ENCODE data around the gene USP25.

USP25 gene

DNA sequence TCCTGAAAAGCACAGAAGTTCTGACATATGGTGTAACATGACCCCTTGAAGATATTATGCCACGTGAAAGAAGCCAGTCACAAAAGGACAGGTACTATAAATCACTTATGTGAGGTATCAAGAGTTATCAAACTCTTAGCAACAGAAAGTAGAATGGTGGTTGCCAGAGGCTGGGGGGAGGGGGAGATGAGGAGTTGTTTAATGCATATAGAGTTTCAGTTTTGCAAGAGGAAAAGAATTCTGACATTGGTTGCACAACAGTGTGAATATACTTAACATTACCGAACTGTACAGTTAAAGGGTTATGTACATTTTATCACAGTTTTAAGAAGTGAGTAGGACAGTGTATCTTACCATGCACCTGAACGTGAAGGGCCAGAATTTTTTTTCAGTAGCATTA, 80.0 kb downstream of the USP25 start:
- no peak for DNase-seq (ENCODE audit: low spot score)

DNA sequence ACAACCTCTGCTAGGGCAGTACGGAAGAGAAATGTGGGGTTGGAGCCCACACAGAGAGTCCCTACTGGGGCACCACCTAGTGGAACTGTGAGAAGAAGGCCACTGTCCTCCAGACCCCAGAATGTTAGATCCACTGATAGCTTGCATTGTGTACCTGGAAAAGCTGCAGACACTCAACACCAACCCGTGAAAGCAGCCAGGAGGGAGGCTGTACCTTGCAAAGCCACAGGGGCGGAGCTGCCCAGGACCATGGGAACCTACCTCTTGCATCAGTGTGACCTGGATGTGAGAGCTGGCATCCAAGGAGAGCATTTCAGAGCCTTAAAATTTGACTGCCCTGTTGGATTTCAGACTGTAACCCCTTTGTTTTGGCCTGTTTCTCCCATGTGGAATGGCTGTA, 85.5 kb downstream of the USP25 start:
- no peak for DNase-seq (ENCODE audit: low spot score)

DNA sequence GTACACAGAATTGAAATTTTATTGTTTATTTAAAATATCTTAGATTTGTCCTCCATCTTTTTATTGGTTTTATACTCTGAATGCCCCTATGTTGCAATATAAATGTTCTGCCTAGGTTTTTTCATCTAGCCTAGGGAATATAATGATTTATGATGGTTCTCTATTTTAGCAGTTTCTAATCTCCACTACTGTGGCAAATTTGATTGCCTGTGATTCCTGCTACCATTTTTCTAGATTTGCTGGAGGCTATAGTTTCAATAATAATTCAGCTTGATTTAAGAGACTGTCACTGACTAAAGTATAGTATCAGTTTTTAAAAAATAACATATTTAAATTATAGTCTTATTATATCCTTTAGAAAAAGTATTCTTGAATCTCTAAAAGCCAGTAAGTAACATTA, 90.5 kb downstream of the USP25 start:
- DNase-seq (ENCODE audit: low spot score): no peak

DNA sequence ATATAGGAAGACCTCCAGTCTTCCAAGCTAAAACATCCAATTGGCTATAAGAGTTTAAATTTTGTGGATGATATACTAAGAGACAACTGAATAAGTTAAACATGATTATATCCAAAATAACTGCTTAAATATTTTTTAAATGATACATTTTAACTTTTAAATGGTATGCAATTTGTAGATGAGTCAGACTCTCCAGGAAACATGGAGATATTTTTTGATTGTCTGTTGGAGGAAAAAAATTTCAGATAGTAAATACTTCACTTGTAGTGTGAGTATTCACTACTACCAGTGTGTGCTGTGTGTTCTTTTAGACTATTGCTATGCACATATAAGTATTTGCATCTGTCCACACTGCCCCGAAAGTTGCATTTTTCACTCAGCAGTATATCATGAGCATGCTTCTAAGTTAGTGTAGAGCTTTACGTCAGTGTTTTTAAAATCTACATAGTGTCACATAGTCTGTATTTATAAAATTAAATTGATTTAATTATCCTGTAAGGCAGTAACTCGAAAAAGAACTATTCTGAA, 91.1 kb downstream of the USP25 start:
- DNase-seq (ENCODE audit: low spot score): no peak

DNA sequence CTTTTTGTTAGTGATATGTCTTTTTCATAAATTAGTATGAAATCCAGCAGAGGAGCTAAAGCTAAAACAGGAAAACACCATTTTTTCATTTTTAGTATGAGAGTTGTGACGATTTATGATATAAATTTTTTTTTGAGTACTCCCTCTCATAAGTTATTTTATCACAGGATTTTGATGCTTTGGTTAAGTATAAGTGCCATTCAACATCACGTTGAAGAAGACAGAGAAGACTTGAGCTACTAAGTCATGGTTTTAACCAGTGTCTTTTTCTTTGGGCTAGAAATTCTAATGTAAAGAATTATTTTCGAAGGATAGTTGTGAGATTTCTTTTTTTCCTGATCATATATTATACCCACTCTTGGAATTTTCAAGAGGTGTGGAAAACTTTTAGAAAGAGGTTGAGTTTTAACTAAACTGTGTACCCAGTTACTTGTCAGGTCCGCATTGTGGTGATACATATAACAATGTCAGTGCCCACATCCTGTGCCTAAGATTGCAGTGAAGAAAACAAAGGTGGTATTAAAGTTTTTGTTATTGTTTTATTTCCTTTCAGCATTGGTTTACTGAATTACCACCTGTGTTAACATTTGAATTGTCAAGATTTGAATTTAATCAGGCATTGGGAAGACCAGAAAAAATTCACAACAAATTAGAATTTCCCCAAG, 93.8 kb downstream of the USP25 start:
- no peak for DNase-seq (ENCODE audit: low spot score)

DNA sequence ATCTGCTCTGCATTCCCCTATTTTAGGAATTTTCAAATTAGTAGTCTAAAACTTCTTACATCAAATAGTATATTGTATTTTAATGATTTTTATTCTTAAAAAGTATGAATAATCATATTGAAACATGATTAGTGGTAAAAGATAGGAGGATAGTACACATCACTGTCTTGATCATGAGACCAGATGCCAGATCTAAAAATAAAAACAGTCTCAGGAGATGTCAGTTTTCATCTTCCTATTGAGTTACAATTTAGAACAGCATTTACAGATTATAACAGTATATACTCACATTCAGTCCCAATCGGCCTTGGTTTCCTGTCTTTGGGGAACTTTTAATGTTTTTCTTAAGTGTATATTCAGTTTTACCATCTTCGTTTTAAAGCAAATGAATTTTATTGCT, 95.9 kb downstream of the USP25 start:
- DNase-seq (ENCODE audit: low spot score): no peak

DNA sequence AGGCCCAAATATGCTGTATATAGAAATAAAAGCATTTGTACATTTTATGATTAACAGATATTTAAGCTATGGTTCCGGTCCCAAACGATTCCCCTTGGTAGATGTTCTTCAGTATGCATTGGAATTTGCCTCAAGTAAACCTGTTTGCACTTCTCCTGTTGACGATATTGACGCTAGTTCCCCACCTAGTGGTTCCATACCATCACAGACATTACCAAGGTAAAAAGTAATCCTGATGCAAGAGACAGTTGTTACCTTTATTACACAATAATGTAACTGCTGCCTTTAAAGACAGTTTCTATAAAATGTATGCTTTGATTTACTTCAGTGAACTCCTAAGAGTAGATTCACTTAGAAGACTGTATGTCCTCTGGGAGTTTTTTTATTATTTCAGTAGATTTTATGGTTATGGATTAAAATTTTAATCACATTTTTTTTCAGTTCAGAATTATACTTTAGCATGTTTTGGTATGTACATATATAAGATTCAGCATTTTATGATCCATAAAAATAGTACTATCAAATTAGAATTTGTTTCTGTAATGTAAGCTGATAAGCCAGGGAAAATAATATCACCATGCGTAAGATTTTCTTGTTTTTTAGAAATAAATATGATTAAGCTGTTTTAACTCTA, 96.5 kb downstream of the USP25 start:
- DNase-seq (ENCODE audit: low spot score): peak; percentile 8

DNA sequence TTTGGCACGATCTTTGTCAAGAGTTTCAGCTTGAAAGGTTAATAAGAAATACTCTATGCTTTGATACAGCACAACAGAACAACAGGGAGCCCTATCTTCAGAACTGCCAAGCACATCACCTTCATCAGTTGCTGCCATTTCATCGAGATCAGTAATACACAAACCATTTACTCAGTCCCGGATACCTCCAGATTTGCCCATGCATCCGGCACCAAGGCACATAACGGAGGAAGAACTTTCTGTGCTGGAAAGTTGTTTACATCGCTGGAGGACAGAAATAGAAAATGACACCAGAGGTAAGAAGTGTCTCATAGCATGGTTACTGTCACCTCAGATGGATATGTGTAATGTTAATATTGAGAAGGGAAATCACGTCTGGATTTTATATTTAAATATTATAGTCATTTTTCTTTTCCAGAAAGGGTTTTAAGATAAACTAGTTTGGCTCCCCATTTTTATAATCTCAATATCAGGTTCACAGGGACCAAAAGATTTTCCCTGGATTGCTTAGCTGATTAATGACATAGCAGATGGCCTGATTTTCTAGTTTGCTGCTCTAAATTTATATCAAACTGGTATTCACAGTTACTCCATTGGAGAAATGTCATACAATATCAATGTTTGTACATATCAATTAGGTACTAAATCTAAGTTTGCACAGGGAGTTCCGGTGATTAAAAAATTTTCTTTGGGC, 97.3 kb downstream of the USP25 start:
- no peak for DNase-seq (ENCODE audit: low spot score)

DNA sequence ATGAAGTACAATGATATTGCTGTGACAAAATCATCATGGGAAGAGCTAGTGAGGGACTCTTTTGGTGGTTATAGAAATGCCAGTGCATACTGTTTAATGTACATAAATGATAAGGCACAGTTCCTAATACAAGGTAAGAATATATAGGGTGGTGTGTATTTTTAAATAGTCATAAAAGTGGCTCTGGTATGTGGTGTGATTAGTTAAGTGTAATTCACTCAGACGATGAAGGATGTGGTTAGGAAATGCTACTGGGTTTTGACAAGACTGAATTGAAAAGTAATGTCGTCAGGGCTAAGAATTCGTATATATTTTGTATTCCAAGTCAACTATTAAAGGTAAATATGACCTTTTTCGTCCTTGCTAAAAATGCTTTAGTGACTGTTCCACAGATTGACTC, 101.7 kb downstream of the USP25 start:
- no peak for DNase-seq (ENCODE audit: low spot score)

DNA sequence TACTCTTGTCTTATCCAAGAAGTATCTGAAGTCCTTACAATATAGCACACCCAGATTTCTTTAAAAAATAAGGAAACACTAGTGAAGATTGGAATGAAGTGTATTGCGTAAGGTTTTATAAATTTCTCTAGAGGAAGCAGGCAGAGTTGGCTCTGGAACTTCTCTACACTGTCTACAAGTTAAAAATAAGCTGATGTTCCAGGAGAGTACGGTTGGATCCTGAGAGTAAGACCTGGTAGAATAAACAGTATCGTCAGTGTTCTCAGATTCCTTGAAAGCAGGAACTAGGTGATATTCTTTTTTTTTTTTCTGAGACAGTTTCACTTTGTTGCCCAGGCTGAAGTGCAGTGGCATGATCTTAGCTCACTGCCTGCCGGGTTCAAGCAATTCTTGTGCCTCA, 107.9 kb downstream of the USP25 start:
- DNase-seq (ENCODE audit: low spot score): no peak

DNA sequence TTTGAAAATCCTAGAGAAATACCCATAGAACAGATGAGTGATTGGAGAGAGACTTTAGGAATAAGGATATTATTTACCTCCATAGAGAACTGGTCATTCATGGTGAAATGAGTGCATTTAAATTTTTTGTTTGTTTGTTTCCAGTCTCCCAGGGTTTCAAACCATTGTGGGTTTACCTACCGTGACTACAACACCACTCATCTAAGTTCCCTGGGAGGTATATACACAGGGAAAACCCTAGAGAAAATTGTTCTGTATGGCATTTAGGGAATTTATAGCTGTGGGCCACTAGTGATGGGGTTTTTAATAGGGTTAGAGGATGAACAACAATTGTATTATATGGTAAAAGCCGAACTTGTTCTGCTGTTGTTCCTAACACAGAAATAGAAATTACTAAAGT, 109.2 kb downstream of the USP25 start:
- no peak for DNase-seq (ENCODE audit: low spot score)

DNA sequence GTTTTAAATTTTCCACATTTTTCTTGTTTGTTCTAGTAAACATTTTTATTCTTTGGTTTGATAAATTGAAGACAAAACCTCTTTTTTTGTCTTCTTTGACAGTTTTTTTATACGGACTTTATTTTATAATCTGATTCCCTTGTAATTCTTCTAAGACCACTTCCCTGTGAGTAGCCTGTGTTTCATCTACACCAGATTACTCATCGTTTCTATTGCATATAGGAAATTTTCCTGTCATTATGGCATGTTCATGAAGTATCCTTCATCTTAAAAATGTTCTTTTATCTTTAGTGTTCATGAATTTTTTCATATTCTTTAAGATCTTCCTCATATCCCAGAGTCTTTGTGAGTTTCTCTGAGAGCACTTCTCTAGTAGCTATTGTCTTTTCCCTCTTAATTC, 109.8 kb downstream of the USP25 start:
- no peak for DNase-seq (ENCODE audit: low spot score)

DNA sequence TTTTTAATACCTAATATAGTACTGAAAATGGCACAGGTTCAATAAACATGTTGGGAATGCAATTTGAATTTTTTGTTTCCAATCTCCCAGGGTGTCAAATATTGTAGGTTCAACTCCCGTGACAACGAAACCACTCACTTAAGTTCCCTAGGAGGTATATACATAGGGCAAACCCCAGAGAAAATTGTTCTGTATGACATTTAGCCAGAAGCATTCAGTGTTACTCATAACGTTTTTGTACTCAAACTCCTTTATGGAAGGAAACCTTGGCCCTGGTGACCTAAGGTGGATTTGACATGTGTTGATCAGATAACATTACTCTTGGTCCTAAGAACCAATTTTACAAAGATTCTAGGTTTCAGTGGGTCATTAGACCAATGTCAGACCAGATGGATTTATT, 110.6 kb downstream of the USP25 start:
- DNase-seq (ENCODE audit: low spot score): no peak

DNA sequence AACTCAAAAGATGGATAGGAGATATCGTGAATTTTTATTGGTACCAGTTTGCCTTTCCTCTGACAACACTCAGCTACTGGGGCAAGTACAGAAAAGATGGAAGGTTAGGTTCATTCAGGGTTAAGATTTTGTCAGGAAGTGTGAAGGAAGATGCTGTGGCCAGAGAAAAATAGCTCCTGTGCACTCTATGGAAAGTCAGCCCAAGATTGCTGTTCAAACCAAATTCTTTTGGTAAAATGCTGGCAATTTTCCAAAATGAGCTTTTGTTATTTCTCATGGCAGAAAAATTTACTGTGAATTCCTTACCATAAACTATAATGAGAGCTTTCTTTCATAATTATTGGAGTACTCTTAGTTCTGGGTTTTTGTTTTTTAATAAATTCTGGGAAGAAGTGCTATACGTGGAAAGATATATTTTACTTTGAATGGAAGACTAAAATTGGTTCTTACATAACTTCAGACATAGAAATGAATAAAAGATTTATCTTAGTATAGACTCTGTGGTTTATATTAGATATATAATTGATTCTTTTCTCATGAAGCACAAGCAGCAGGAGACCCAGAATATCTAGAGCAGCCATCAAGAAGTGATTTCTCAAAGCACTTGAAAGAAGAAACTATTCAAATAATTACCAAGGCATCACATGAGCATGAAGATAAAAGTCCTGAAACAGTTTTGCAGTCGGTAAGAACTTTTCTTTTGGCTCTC, 112.2 kb downstream of the USP25 start:
- DNase-seq (ENCODE audit: low spot score): no peak

DNA sequence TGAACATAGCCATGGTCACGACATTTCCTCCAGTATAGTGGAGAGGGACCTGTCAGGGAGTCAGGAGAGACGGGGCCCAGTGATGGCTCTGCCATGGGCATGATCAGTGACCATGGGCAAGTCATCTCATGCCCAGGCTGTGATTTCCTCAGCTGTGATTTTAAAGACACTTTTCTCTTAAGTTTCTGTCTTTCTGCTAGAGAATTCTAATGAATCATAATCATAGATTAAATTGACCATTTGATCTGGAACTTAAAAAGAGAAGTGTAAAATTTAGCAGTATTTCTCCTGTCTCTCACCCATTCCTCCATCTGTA, 112.7 kb downstream of the USP25 start:
- no peak for DNase-seq (ENCODE audit: low spot score)

DNA sequence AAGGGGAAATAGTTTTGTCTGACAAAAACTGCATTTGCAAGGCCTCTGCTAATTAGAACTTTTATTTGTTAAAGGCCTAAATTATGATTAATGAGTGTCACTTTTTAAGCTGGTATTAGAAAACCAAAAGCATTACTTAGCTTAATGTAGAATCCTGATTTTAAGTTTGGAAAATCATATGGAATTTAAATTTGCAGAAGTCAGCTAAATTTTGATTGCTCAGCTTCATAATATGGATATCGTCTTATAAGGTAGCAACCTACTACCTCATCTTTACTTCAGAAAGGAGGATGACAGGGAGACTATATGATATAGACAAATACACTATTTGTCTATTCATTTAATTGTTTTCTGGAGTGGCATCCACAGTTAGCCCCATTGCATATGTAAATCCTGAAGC, 114.0 kb downstream of the USP25 start:
- DNase-seq (ENCODE audit: low spot score): no peak

DNA sequence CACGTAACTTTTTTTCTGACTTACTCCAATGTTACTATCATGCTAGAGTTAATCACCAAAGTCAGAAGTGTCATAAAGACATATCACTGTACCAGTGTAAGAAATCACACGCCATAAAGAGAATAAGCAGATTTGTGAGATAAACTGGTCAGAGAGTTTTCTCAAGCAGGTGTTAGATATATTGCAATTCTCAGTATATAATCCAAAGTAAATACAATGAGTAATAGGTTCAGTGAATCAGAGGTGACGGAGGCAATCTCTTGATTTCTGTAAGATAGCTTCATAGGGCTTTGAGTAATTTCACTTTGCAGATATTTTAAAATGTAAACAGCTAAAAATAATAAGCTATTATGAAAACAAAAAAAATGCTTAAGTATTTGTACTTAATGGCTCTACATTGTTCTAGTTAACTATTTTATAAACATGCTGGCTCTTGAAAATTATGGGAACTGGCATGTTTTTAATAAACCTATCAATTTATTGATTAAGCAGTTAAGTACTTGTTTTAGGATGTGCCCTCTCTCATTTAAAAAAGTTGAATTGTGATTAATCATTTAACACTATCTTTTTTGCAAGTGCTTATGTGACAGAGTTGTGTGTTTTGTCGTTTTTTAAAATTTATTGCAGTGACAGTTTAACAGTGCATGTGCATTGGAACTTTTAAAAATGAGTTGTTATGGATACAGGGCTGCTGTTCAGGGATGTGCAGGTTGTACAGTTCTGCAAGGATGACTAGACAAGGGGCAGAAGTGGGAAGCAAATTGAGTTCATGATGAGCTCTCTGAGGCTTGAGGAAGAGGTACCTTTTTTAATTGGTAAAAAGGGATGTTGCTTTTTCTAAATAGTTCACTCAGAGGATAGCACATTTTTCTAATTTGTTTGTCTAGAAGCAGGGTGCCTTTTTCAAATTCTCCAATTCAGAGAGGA, 119.1 kb downstream of the USP25 start:
- DNase-seq (ENCODE audit: low spot score): no peak

DNA sequence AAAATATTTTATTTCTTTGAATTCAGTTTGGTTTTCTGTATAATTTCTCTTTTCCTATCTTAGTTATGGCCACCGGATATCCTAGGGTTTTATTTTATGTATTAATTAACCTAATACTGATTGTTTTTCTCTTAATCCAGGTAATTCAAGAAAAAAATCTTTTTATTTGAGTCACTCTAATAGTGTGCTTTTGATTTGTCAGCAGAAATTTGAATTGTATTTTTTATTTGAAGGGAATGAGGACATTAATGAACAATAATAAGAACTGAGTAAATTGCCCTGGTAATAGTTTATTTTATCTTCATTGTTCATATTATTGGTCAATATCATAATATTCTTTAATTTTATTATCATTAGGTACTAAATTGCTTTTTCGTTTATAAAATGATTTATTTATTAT, 120.1 kb downstream of the USP25 start:
- no peak for DNase-seq (ENCODE audit: low spot score)

DNA sequence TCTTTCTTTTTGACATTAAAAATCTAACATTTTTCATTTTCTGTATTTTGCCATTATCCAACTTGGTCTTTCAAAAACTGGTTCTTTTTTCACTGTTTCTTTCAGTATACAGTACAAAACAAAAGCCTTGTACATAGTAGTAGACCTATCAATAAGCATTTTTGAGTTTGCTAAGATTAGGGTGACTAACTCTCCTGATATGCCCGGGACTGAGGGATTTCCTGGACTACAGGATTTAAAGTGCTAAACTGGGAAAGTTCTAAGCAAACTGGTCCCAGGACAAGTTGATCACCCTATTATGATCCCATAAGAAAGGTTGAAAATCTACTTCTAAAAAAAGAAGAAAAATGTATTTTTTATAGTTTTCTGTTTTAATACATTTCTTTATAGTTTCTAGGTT, 120.9 kb downstream of the USP25 start:
- DNase-seq (ENCODE audit: low spot score): no peak

DNA sequence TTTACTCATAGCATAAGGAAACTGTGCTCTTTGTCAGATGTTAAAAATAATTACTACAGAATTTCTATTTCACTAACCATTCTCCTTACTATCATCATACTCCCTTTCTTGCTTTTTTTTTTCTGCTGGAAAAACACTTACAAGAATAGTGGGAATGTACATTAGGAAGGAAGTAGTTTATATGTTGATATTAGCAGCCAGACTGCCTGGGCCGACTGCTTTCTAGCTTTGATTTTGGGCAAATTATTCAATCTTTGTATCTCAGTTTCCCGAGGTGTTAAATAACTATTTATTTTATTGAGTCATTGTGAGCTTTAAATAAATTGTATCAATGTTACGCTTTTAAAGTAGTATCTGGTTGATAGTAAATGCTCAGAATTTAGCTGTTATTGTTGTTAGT, 122.4 kb downstream of the USP25 start:
- DNase-seq (ENCODE audit: low spot score): no peak

DNA sequence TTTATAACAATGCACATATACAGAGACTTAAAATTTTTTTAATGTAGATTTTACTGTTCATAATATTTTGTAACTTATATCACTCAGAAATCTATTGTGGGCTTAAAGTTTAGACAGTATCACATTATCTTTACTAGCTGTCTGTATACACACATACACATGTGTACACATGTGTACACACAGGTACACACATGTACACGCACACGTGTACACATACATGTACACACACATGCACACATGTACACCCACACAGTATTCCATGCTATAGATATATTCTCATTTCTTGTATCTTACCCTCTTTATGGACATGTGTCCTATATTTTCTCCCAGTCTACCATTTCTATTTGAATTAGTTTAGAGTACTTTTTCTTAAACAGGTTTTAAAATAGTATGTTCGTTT, 123.3 kb downstream of the USP25 start:
- DNase-seq (ENCODE audit: low spot score): no peak

DNA sequence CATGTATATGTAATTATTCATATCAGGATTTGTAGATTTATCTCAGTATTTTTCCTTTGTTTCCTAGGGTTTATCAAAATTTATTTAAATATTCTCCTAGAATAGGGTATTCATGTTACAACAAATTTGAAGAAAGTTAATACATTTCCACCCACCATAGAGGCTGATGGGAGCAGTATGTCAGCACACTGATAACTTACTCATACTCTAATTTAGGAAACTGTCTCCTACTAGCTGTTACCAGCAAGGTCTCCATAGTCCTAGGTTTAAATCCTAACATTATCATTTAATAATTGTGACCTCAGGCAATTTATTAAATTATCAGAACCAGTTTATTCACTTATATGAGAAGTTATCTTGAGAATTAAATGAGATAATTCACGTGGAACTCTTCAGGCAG, 127.0 kb downstream of the USP25 start:
- DNase-seq (ENCODE audit: low spot score): no peak

All from germinal center (tissue), 1 donor.